CD4-positive, alpha-beta T cell treated with Interferon gamma for 1 hour (primary cell): Measurements from ENCODE around the gene TNIK.
"Not testable (repeated sequence)": the region's sequence is repeated elsewhere in the genome, so short reads cannot be mapped to it uniquely, and the experiment has no call there.

Experiments
- DNase-seq: peaks from one replicate; pipeline ENCODE4 v3.0.0-alpha.2; 2020

TNIK gene

GRCh38 chr3:171156401-171157010 lies 303.7 kb downstream of the TNIK start:
- DNase-seq: no peak

- no peak for DNase-seq
Observed at GRCh38 chr3:171155122-171155700, 305.0 kb downstream of the TNIK start.

GRCh38 chr3:171150945-171151344 lies 309.3 kb downstream of the TNIK start:
- no peak for DNase-seq

- no peak for DNase-seq
Observed at GRCh38 chr3:171149526-171150116, 310.6 kb downstream of the TNIK start.

GRCh38 chr3:171145798-171146197 lies 314.4 kb downstream of the TNIK start:
- no peak for DNase-seq

- DNase-seq: no peak
Observed at GRCh38 chr3:171142985-171143384, 317.2 kb downstream of the TNIK start.

- no peak for DNase-seq
Observed at GRCh38 chr3:171140246-171140645, 320.0 kb downstream of the TNIK start.

- DNase-seq: no peak
Observed at GRCh38 chr3:171138027-171138426, 322.2 kb downstream of the TNIK start.

- DNase-seq: no peak
Observed at GRCh38 chr3:171135549-171135948, 324.7 kb downstream of the TNIK start.

GRCh38 chr3:171133796-171134569 lies 326.2 kb downstream of the TNIK start:
- no peak for DNase-seq

GRCh38 chr3:171133337-171133736 lies 326.9 kb downstream of the TNIK start:
- DNase-seq: no peak

GRCh38 chr3:171132873-171133272 lies 327.3 kb downstream of the TNIK start:
- DNase-seq: no peak

GRCh38 chr3:171129827-171130226 lies 330.4 kb downstream of the TNIK start:
- no peak for DNase-seq

- no peak for DNase-seq
Observed at GRCh38 chr3:171127611-171128010, 332.6 kb downstream of the TNIK start.

- DNase-seq: no peak
Observed at GRCh38 chr3:171126478-171127209, 333.6 kb downstream of the TNIK start.

- no peak for DNase-seq
Observed at GRCh38 chr3:171125010-171125409, 335.2 kb downstream of the TNIK start.

- no peak for DNase-seq
Observed at GRCh38 chr3:171123915-171124314, 336.3 kb downstream of the TNIK start.

GRCh38 chr3:171122861-171123260 lies 337.3 kb downstream of the TNIK start:
- no peak for DNase-seq

- DNase-seq: no peak
Observed at GRCh38 chr3:171122240-171122639, 338.0 kb downstream of the TNIK start.

- no peak for DNase-seq
Observed at GRCh38 chr3:171121801-171122200, 338.4 kb downstream of the TNIK start.

- DNase-seq: not testable (repeated sequence)
Observed at GRCh38 chr3:171119402-171119801, 340.8 kb downstream of the TNIK start.

- not testable (repeated sequence) for DNase-seq
Observed at GRCh38 chr3:171118993-171119392, 341.2 kb downstream of the TNIK start.

- DNase-seq: no peak
Observed at GRCh38 chr3:171116824-171117395, 343.3 kb downstream of the TNIK start.
